Fibroblast of skin of right quadriceps (primary cell): ENCODE measurements around the gene PPM1M.
"Not testable (repeated sequence)": the region's sequence is repeated elsewhere in the genome, so short reads cannot be mapped to it uniquely, and the experiment has no call there.

Source experiments
- DNase-seq: peaks from one replicate; pipeline ENCODE4 v3.0.0-alpha.2; 2013

The PPM1M gene

DNA sequence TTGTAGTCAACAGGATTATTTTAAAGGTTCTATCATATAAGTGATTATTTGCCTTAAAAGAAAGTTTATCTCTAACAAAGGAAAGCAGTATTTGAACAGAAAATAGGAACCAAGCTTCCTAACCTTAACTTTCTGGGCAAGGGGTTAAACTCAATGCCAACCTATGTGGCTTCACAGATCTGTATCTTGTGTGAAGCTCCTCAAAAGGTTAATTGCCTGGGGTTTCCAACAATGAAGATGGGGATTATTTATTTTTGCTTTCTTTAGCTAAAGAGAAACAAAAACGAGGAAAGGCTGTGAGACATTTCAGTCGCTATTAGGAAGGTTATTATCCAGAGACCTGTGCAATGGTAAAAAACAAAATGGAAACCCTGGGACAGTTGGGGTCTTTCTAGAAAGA lies 34.0 kb downstream of the PPM1M start:
- no peak for DNase-seq

DNA sequence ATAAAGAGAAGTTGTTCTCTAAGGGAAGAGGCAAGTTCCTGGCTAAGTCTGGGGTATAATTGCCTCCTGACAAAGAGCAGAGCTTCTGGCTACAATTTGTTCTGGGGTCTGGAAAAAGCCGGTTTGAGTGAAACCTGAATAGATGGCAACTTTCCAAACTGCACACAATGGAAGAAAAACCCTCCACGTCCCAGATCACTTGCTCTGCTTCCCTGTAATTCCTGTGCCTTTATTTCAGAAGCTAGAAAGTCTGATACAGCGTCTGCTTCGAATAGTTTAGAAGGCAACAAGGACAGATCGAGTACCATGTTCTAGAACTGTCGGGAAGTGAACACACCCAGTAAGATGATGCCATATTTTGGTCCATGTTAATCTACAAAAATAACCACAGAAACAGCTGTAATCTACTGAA lies 34.5 kb downstream of the PPM1M start:
- peak; percentile 32 for DNase-seq

DNA sequence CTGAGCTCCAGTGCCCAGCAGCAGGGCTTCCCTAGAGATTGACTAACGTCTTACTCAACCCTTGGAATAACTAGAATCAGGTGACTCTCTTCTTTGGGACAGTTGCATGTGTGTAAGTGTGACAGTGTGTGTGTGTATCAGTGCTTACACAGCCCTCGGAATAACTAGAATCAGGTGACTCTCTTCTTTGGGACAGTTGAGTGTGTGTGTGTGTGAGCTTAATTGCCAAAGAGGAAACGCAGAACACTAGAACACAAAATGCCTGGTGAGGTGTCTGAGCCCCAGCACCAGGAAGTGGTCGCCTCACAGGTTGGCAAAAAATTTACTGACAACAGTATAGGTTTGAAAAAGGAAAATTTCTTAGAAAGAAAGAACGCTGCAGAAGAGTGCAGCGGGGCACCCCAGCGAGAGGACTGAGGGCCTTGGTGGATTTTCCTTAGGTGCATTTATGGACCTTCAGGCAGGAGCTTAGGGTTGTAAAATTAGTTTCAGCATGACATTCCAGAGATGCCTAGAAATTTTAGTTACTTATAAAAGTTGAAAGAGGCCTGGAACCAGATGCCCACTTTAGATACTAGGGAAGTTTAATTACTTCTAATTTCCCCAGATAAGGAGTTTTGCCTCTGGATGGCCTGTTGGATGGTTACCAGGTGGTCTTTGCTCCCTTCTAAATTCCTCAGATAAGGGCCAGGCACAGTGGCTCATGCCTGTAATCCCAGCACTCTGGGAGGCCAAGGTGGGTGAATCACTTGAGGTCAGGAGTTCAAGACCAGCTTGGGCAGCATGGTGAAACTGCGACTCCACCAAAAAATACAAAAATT lies 36.6 kb downstream of the PPM1M start:
- no peak for DNase-seq

DNA sequence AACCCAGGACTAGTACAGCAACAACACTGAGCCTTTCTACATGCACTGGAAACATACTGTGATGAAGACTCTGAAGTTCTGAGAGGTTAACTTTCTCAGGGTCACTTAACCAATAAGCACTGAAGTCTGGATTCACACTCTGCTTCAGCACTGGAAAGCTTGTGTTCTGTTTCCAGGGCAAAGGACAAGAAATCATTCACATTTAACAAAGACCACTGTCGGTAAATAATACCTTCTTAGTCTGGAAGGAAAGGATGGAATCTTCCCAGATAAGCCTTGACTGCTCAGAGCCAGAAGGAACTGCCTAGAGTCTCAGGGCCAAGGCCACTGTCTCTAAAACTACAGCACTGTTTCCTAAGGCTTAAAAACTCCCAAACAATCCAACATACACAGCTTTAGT lies 37.7 kb downstream of the PPM1M start:
- no peak for DNase-seq

DNA sequence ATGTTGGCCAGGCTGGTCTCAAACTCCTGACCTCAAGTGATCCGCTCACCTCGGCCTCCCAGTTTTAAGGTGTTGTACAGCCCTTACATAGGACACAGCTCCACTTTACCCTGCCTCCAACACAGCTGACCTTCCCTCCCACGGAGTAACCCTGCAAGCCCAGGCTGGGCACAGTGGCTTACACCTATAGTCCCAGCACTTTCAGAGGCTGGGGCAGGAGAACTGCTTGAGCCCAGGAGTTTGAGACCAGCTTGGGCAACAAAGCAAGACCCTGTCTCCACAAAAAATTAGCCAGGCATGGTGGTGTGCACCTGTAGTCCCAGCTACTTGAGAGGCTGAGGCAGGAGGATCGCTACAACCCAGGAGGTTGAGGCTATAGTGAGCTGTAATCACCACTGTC lies 38.5 kb downstream of the PPM1M start:
- DNase-seq = not testable (repeated sequence)

DNA sequence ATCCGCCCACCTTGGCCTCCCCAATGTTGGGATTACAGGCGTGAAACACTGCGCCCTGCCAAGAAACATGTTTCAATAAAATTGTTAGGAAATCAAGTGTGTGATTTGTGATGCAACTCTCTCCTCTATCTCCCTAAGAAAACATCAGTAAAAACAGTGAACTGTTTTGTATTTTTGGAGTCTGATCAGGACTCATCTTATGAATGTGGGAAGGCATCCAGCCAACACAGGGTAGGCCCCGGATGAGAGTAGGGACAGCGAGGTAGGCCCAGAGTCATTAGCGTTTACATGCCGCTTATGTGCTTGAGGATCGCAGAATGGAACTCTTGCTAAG lies 41.2 kb downstream of the PPM1M start:
- no peak for DNase-seq

DNA sequence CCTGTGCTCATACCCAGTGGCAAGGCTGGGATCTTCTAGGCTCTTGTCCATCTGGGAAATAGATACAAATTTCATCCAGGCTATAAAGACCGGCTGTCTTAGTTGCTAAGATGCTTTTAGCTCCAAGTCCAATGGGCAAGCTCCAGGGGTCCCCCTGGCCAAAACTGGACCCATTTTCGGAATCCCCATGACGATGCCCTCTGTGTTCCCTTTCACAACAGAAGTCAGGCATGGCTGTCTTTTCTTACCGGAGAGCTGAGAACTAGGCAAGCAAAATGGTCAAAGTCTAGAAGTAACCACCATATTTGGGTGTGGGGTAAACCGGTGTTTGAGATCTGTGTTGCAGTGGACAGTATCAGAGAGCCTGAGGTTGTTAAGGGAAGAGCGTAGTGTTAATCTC lies 43.1 kb downstream of the PPM1M start:
- DNase-seq = no peak

DNA sequence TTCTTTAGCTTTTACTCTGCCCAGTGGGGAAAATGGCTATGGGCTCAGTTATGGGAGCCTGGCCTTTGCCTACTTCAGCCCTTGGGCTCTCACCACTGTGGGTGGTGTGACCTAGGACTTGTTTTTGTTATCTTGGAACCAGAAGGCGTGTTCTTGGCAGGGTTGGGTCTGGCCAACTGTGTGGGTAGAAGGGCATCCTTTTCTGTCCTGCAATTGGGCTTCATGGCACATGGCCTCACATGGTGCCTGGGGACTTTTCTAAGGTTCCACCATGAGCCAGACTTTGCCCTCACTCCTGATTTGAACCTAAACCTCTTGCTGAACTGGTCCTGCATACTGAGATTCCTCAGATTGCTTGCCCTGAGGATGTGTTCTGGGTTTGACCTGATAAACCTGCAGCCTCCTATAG lies 43.8 kb downstream of the PPM1M start:
- DNase-seq = no peak

DNA sequence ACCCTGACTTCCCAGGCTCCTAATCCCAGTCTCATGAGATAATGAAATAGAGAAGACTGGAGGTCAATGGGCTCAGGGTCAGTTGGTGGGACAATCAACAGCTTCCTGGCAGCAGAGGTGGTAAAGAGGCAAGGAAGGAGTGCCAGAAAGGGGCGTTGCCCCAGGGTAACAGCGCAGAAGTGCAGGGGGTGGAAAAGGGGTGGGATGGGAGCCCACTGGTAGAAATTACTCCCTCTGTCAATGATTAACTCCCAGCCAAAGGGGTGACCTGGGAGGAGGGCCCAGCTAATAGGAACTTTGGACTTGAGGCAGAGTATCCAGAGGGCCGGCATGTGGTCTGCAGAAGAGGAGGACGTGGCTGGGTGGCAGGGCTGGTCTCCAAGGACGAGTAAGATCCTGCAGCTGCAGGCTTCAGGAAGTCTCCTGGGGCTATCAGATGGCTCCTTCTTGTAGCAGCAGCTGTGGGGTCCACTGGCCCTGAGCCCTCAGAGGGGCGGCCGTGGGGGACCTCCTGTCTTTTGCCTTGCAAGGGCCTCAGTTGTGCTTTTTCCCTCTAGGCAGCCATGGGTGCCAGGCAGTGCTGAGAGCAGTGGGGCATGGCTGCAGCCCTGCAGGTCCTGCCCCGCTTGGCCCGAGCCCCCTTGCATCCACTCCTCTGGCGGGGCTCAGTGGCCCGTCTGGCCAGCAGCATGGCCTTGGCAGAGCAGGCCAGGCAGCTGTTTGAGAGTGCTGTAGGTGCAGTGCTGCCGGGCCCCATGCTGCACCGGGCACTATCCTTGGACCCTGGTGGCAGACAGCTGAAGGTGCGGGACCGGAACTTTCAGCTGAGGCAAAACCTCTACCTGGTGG lies 44.4 kb downstream of the PPM1M start:
- no peak for DNase-seq

DNA sequence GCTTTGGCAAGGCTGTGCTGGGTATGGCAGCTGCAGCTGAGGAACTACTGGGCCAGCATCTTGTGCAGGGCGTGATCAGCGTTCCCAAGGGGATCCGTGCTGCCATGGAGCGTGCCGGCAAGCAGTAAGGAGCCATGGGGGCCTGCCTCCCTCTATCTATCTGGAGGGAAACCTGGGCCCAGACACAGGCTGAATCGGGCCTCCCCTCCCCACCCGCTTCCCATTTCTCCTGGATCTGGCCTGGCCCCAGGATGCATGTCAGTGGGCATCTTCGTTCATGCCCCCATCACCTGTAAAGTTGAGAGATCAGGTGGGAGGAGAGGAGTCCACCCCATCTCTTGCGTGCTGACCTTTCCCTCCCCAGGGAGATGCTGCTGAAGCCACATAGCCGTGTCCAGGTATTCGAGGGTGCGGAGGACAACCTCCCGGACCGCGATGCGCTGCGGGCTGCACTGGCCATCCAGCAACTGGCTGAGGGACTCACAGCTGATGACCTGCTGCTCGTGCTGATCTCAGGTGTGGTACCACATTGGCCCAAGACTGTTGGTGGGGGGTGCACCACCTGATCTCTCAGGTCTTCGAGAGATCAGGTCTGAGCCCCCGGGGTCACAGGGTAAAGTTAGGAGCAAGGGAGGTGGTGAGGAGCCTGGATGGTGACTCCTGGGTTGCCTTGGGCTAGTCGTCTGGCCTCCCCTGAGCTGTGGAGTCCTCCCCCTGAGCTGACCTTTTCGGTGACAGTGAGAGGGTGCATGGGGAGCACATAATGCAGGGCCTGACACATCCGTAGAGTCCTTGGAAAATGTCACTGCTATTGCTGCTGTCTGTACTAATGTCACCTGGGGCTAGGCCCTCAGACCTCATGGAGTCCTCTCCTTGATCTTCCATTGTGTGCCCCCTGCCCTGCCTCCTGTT lies 45.3 kb downstream of the PPM1M start:
- no peak for DNase-seq

DNA sequence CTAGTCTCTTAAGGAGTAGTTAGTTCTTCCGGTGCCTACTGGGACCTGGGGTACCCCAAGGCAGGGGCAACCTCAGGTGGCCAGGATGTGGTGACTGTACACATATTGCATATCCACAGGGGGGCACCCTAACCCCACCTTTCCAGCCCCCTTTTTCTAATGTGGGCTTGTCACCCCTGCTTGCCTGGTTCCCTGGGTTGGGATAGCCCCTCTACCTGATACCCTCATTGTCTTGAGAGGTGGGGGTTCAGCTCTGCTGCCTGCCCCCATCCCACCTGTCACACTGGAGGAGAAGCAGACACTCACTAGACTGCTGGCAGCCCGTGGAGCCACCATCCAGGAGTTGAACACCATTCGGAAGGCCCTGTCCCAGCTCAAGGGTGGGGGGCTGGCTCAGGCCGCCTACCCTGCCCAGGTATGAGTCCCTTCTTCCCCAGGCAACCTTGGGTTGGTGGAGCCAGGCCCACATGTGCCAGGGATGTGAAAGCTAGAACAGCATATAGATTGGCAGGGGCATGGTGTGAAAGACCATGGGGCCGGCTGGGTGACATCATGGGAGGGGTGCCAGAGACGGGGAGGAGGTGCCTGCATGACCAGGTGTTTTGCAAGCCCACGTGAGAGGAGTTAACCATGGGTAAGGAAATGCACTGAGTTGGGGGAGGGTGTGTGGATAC lies 46.1 kb downstream of the PPM1M start:
- DNase-seq = no peak

DNA sequence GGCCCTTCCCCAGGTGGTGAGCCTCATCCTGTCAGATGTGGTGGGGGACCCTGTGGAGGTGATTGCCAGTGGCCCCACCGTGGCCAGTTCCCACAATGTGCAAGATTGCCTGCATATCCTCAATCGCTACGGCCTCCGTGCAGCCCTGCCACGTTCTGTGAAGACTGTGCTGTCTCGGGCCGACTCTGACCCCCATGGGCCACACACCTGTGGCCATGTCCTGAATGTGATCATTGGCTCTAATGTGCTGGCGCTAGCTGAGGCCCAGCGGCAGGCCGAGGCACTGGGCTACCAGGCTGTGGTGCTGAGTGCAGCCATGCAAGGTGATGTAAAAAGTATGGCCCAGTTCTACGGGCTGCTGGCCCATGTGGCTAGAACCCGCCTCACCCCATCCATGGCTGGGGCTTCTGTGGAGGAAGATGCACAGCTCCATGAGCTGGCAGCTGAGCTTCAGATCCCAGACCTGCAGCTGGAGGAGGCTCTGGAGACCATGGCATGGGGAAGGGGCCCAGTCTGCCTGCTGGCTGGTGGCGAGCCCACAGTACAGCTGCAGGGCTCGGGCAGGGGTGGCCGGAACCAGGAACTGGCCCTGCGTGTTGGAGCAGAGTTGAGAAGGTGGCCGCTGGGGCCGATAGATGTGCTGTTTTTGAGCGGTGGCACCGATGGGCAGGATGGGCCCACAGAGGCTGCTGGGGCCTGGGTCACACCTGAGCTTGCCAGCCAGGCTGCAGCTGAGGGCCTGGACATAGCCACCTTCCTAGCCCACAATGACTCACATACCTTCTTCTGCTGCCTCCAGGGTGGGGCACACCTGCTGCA lies 46.9 kb downstream of the PPM1M start:
- no peak for DNase-seq

DNA sequence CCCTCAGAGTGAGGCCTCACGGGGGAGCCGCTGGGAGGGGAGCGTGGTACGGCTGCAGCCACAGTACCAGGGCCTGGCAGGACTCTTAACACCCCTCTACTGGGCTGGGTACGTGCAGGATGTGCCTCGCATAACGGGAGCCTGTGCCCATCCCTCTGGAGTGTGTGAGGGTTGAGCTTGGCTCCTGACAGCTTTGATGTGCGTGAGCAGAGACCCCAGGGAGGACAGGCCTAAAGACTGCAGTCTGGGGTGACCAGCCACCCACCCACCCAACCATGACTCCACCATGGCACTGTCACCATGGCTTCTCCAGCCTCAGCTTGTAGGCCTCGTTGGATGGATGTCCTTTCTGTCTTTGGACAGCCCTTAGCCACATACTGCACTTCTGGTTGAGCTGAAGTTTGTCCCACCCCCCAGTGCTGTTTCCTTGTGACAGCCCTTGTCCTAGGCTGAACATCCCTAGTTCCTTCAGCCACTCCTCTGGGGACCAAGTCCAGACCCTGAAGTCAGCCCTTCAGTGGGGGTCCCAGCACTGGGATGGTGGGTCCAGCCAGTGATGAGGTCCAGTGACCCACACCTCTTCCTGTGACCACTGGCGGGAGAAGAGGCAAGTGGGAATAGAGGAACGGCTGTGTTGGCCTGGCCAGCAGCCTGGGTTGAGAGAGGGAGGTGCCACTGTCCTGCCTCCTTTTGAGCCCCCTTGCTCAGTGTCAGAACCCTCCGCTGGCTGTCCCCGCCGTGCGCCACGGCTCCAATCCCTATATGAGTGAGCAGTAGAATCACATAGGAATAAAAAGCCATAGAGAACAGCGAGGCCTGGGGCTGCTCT lies 48.1 kb downstream of the PPM1M start:
- DNase-seq = no peak

DNA sequence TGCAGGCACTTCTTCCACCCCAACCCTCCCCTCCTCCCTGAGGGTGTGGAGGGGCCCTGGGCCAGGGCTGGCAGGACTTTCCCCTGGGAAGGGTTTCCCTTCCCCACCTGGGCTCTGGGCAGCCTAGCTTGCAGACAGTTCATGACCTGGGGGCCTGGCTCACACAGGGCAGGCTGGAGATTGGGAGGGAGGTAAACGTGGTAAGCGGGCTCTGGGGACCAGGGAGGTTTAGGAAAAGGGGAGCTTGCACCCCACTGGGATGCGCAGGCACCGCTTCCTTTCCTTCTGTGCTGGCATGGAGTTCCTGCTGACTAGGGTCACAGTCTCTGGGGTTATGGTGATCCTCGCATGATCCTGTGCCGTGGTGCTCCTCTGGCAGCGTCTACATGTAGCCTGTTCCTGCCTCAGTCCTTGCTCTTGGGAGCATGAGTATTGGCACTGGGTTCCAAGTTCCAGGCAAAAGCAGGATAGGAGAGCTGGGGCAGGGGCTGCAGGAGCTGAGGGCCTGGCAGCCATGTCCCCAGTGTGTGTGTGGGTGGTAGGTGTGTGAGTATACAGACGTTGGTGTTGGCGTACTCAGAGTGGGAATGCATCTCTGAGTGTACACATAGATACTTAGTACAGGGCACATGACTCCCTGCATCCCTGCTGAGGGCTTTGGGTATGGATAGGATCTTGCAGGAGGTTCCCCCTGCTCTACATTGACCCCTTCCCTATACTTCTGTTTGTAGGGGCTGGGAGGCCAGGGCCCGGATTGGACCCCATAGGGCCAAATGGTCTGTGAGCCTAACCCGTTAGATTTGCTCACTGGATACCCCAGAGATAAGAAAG lies 49.0 kb downstream of the PPM1M start:
- no peak for DNase-seq

DNA sequence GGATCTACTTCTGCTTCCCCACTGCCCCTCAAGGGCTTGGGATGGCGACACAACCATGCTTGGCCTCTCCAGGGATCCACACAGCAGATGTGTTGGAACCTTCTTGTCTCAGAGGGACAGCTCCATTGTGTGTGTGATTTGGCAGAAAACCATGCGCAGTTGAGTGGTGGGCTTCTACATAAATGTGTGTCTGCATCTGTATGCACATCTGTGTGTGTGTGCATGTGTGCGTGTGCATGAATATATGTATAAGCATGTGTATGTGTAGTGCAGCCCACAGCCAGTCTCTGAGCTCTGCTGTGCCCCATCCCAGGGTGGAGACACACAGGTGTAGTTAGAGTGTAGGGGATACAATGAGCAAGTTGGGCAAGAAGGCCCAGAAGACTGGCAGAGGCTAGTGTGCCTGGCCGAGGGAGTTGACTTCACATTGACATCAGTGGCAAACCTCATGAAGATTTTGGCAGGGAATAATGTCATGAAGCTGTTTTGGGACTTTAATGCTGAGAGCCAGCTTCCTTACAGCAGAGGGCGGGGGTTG lies 50.2 kb downstream of the PPM1M start:
- no peak for DNase-seq

DNA sequence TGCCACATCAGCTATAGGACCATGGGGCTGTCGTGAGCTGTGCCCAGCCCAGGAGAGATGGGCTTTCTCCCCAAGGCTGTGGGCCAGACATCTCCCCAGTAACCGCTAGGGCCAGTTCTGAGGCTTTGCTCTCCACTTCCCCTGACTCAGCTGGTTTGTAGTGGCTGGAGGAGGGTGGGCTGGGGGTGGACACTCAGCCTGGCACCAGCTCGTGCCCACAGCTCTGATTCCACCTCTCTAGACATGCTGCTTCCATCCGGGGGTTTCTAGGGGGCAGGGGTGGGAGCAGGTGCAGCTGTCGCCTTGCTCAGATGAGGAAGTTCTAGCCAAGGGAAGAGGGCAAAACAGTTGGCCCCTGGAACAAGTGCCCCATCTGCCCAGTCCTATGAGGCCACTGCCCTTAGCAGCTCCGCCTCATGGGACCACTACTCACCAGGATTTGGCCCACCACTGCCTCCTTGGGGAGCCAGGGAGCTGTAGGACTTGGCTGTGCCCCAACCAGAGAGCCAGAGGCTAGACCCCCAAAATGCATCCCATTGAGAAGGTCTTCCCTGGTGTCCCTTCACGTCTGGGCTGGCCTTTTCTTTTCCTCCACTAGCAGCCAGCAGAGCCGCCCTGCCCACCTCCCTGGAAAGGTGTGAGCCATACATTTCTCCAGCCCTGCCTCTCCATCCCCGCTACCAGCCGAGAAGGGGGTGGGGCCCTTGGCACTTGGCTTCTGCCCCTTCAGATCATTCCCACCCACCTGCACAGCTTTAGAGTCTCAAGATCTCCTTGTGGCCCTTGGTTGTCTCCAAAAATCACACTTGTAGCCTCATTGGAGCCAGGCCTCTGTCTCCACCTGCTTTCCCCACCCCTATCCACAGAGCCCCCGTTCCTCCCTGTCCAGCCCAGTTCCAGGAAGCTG lies 51.9 kb downstream of the PPM1M start:
- no peak for DNase-seq

DNA sequence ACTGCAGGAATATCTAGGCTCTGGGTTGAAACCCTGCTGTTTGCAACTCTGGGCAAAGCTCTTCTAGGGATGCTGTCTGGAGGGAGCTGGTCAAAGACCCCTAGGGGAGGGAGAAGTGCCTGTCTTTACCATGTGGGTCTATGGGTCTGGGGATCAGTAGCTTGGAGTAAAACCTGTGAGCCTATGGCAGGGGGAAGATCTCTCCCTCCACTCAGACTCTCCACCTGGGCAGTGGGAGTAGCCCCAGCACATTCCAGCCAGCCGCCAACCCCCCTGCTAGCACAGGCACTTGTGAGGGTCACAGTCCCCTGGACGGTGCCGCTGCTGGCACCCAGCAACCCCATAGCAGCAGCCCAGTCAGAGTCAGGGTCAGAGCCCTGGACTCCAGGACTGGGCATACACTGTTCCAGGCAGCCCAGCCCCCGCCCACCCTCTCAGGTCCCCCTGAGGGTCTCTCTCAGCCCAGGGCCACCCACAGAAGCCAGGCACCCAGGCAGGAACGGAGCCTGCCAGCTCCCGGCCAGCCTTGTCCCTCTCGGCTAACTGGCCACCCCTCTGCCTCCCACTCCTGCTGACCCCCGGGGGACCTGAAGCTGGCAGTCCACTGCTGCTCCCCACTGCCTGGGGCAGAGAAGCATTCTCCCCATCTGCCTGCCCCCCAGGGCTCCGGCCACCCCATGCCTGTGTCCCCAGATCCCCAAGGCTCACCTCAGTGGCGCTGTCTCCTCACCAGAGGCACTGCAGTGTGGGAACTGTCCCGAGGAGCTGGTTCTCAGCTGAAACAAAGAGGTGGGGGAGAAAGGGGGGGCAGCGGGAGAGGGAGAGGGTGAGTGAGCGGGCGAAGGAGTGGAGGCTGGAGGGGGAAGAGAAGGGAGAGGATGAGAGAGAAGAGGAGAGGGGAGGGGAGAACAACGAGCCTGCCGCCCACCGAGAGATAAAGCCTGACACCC lies 52.9 kb downstream of the PPM1M start:
- no peak for DNase-seq
